ENCODE data around the gene ALDH1L1. TPM values are rescaled to one million over a fixed set of nuclear protein-coding genes. Genes with fewer than 3 reads are reported as not detected.

ALDH1L1 gene
- total RNA-seq, 2 experiments from 2014 or later = not detected

DNA sequence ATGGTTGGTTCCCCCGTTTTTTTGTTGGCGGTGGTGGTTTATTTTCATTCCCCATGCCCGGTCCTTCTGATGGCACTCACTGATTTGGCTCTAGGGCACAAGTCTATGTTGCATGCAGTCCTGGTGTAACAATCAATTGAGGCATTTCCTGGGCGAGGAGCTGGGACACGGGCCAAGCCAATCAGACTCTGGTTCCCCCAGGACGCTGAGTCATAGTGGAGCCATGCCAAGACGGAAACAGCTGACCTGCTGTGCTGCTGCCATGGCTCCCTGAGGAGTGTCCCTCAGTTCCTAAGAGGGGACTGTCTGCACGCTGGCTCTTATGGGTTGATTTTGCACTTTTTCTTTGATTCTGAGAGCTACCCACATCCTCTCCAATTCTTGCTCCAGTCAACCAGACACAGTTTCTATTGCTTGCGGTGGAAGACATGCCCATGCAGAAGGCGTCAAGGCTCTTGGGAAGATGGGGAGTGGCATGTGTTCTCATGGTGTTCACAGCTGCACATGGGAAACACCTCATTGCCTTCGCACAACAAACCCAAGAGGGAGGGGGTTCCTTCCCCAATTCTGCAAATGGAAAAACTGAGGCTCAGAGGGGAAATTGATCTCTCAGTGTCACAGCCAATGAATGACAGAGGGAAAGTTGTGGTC, 28.3 kb upstream of the ALDH1L1 start:
- CTCF ChIA-PET = interaction anchor here (0.7 to 2.6 kb wide), 3 partner anchors 9 to 180 kb away, joined by 3 to 11 read pairs (median 3); no protein-coding TSS in a partner anchor
- no peak overlapping the region for H3K4me3 Mint-ChIP-seq
- POLR2A ChIA-PET = no interaction called here
- H3K36me3 Mint-ChIP-seq (ENCODE audit: low read depth) = no peaks in the 10 kb centered on the region
- intact Hi-C loops (cut with micrococcal nuclease) = no loop called here
- TF ChIP-seq, protein P1, sequence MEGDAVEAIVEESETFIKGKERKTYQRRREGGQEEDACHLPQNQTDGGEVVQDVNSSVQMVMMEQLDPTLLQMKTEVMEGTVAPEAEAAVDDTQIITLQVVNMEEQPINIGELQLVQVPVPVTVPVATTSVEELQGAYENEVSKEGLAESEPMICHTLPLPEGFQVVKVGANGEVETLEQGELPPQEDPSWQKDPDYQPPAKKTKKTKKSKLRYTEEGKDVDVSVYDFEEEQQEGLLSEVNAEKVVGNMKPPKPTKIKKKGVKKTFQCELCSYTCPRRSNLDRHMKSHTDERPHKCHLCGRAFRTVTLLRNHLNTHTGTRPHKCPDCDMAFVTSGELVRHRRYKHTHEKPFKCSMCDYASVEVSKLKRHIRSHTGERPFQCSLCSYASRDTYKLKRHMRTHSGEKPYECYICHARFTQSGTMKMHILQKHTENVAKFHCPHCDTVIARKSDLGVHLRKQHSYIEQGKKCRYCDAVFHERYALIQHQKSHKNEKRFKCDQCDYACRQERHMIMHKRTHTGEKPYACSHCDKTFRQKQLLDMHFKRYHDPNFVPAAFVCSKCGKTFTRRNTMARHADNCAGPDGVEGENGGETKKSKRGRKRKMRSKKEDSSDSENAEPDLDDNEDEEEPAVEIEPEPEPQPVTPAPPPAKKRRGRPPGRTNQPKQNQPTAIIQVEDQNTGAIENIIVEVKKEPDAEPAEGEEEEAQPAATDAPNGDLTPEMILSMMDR (IDR thresholded peaks at IDR 0.05) = no peak
- no peak for DNase-seq
- H3K4me1 Mint-ChIP-seq (ENCODE audit: low read depth) = peaks cover 1% of the 10 kb centered on the region
- H3K27me3 Mint-ChIP-seq = peaks cover 43% of the 10 kb centered on the region
- H3K27ac Mint-ChIP-seq = no peak overlapping the region
- ATAC-seq = no peak
- H3K9me3 Mint-ChIP-seq = no peaks in the 10 kb centered on the region

DNA sequence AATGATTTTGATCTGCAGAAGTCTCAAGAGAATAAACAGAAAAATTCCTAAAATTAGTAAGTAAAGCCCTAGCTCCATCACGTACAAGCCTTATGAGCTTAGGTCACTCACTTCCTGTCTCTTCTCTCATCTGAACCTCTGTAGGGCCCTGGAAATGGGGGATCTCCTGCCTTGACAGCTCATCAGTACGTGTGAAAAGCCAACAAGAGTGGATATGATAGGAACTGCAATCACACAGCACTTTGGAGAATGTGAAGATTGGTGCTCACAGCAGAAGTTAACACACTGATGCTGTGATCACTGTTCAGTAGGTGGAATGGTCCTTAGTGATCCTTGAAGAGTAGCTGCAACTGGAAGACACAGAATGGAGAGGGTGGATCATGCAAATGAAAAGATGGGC, 27.8 kb upstream of the ALDH1L1 start:
- CTCF ChIA-PET = interaction anchor here (0.7 to 2.6 kb wide), 3 partner anchors 9 to 181 kb away, joined by 3 to 11 read pairs (median 3); no protein-coding TSS in a partner anchor
- no peak overlapping the region for H3K4me3 Mint-ChIP-seq
- H3K27me3 Mint-ChIP-seq = peaks cover 40% of the 10 kb centered on the region
- no peaks in the 10 kb centered on the region for H3K36me3 Mint-ChIP-seq (ENCODE audit: low read depth)
- TF ChIP-seq, protein P1 (IDR thresholded peaks at IDR 0.05) = no peak
- no peak overlapping the region for H3K27ac Mint-ChIP-seq
- H3K9me3 Mint-ChIP-seq = no peaks in the 10 kb centered on the region
- POLR2A ChIA-PET = no interaction called here
- peaks cover 1% of the 10 kb centered on the region for H3K4me1 Mint-ChIP-seq (ENCODE audit: low read depth)
- intact Hi-C loops (cut with micrococcal nuclease) = no loop called here
- ATAC-seq (no peak), DNase-seq (no peak)

DNA sequence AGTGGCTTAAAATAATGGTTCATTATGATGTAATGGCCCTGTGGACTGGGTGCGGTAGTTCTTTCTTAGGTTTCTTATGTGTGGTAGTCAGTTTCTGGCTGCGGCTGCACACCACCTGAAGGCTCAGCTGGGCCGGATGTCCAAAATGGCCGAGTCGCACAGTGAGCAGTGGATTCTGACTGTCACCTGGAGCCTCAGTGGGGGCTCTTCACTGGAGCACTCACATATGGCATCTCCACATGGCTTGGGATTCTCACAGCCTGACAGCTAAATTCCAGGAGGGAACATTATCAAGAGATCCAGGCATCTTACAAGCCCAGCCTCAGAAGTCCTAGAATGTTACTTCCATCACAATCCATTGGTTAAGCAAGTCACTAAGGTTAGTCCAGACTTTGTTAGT, 26.8 kb upstream of the ALDH1L1 start:
- Mint-ChIP-seq H3K36me3 (ENCODE audit: low read depth) (no peaks in the 10 kb centered on the region), H3K9me3 (no peaks in the 10 kb centered on the region), H3K4me1 (ENCODE audit: low read depth) (no peaks in the 10 kb centered on the region), H3K4me3 (no peak overlapping the region), H3K27me3 (peaks cover 34% of the 10 kb centered on the region), H3K27ac (no peak overlapping the region)
- DNase-seq (no peak), ATAC-seq (no peak)
- TF ChIP-seq, protein P1 (IDR thresholded peaks at IDR 0.05) = no peak
- ChIA-PET CTCF (interaction anchor here (2.6 kb wide), 1 partner anchor 8 kb away, joined by 11 read pairs; no protein-coding TSS in a partner anchor), POLR2A (no interaction called here)
- intact Hi-C loops (cut with micrococcal nuclease) = no loop called here

DNA sequence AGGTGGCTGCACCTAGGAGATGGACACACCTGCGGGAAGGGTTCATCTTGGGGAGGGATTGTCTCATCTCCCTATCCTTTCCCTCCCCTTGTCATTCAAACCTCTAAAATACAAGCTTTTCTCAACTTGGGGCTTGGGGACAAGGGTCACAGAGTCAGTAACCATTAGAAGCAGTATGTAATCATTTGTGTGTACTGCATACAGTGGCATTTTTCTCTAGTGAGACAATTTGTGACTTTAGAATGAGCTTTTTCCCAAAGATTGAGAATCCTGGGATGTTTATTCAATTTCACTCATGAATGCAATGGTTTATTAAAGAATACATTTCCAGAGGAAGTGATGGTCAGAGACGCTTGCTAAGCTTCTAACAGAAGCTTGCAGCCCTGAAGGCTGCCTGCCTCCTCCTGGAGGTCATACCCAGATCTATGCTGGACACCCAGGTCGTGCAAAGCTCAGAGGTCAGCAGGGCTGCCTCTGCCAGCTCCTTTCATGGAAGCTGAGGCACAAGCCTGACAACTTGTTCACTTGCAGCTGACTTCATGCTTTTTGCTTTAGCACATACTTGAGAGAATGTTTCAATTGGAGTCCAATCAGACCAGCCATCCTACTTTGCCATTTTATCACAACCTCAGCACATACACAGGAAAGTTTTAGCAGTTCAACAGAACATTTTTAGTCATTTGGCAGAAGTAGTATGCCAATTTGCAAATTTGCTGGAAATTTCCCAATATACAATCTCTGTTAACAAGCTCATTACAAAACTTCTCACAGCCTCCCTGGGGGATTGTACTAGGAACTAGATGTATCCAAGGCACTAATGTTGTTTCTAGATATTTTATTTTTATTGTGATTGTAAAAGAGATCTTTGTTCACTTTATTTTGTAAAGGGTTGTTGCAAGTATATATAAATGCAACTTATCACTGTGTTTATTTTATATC, 25.6 kb upstream of the ALDH1L1 start:
- intact Hi-C loops (cut with micrococcal nuclease) = no loop called here
- POLR2A ChIA-PET = no interaction called here
- H3K4me1 Mint-ChIP-seq (ENCODE audit: low read depth) = no peaks in the 10 kb centered on the region

More for the DNA sequence above, 25.6 kb upstream of the ALDH1L1 start:
- Mint-ChIP-seq H3K4me3 (no peak overlapping the region), H3K36me3 (ENCODE audit: low read depth) (no peaks in the 10 kb centered on the region), H3K27me3 (peaks cover 24% of the 10 kb centered on the region), H3K9me3 (no peaks in the 10 kb centered on the region), H3K27ac (no peak overlapping the region)
- TF ChIP-seq, protein P1 (IDR thresholded peaks at IDR 0.05) = no peak
- DNase-seq (no peak), ATAC-seq (no peak)
- CTCF ChIA-PET = interaction anchor here (1.2 to 1.5 kb wide), 2 partner anchors 8 to 55 kb away, joined by 3 to 6 read pairs; no protein-coding TSS in a partner anchor
